HG03175 (cell line): ENCODE data around the gene PAX5.

Experiments
- ATAC-seq: cut with Tn5 transposase; IDR thresholded peaks from one replicate; pipeline ENCODE4 v1.9.1; 2021; ENCODE audit warnings: mild to moderate bottlenecking, moderate library complexity; ENCODE audit not compliant: unreplicated experiment

Gene PAX5

GRCh38 chr9:36988848-36989247 is 45.2 kb downstream of the PAX5 start:
- ATAC-seq, result no peak

DNA sequence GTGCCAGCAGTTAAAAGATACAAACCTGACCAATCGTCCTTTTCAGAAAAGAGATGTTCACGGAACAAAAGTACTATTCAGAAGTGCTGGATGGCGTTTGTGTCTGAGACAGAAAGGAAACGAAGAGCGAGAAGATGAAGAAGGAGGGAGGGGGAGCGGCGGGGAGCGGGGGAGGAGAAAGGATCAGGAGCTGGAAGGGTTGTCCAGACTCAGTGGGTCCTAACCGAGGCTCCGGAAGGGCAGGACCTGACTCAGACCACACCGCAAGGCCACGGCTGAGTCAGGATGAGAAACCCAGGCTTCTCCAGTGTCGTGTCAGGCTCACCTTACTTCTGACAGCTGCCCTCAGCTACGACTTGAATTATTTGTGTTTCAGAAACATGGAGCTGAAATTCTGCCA is 46.2 kb downstream of the PAX5 start:
- no peak for ATAC-seq

DNA sequence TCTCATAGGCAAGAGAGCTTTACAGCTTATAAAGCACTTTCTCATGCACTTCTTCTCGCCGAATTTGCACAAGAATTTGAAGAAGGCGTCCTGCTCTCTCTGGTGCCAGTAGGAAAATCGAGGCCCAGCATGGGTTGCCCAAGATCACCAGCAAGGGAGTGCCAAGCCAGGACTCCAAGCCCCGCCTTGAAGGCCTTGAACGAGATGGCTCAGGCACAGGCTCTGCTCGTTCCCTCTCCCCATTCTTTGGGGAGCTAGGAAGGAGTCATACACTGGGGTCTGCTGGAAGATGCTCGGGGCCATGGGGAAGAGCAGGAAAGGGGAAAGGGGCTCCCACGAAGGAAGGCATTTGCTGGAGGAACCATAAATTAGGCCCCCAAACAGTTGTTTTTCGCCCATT is 46.7 kb downstream of the PAX5 start:
- ATAC-seq, result no peak

DNA sequence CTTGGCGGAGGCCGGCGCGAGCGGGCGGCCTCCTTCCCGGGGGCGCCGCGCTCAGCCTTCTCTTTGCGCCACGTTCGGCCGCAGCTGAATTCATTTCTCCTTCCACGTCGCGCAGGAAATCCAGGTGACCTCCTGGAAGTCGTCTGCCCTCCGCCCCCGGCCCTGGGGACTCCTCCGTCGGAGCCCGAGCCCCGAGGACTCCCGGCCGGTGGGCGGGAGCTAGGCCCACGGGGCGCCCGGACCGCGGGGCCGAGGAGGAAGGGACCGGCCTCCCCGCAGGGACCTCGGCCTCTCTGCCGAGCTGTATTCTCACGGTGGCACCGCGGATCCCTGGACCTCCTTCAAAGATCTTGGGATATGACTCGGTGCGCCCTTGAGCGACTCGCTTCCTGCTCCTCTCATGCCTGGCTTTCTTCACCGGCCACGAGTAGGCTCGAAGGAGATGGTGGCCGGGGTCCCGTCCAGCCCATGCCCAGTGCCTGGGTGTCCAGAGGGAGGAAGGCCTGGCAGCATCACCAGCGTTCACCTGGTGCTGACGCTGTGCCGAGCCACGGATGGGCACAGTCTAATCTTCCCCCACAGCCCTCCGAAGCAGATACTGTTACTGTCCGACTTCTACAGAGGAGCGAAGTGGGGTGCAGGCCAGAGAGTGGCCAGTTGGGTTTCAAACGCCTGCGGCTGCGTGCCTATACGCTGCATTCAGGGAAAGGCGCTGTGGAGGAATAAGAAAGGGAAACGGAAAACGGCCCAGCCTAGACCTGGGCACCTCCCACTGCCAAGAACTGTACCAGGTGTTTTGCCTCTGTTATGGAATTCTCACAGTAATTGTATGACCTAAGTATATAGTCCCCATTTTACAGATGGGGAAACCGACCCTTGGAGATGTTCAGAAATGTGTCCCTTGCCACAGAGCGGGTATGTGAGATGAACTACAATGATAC is 47.3 kb downstream of the PAX5 start:
- no peak for ATAC-seq

GRCh38 chr9:36985769-36986467 is 48.1 kb downstream of the PAX5 start:
- no peak for ATAC-seq

- no peak for ATAC-seq
These were observed 48.9 kb downstream of the PAX5 start for GRCh38 chr9:36985061-36985768.

GRCh38 chr9:36980148-36980974 is 53.7 kb downstream of the PAX5 start:
- ATAC-seq, result no peak

DNA sequence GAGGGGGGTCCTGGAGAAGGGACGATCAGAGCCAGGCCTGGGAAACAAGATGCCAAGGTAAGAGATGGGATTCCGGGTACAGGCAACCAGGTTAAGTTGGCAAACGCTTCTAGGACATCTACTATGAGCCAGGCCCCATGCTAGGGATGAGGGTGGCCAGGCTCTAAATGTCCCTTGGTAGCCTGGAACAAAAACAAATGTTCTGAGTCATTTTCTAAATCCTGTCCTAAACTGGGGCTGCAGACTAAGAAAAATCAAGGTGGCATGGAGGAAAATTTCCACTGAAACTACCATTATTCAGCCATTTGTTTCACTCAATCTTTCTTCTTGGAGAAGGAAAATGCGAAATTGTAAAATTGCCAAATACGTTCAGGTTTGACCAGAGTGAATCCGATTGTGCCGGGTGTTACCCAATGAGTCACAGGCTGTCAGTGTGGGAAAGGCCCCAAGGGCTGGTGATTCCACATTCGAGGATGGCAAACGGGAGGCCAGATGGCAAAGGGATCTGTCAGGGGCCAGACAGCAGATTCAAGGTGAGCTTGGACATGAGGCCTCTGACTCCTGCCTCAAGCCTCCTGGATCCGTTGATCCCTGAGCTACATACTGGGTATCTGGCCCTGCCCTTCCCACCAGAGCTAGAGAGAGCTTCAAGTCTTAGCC is 57.6 kb downstream of the PAX5 start:
- ATAC-seq, result no peak

DNA sequence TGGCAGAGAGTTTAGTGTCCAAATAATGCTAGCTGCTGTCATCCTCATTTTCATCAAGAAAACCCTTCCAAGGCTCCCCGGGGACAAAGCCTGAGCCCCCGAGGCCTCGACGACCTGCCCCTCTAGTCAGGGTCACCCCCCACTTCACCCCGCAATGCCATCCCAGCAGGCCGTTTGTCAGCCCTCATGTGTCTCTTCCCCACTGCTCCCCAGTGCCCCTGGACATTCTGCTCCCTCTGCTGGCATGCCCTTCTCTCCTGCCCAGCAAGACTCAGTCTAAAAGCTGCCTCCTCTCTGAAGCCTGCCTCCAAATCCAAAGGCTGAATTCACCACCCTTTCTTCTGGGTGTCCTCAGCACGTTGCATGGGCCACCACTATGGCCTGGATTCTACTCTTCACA is 59.3 kb downstream of the PAX5 start:
- no peak for ATAC-seq

- ATAC-seq, result no peak
These were observed 62.1 kb downstream of the PAX5 start for GRCh38 chr9:36971935-36972488.

DNA sequence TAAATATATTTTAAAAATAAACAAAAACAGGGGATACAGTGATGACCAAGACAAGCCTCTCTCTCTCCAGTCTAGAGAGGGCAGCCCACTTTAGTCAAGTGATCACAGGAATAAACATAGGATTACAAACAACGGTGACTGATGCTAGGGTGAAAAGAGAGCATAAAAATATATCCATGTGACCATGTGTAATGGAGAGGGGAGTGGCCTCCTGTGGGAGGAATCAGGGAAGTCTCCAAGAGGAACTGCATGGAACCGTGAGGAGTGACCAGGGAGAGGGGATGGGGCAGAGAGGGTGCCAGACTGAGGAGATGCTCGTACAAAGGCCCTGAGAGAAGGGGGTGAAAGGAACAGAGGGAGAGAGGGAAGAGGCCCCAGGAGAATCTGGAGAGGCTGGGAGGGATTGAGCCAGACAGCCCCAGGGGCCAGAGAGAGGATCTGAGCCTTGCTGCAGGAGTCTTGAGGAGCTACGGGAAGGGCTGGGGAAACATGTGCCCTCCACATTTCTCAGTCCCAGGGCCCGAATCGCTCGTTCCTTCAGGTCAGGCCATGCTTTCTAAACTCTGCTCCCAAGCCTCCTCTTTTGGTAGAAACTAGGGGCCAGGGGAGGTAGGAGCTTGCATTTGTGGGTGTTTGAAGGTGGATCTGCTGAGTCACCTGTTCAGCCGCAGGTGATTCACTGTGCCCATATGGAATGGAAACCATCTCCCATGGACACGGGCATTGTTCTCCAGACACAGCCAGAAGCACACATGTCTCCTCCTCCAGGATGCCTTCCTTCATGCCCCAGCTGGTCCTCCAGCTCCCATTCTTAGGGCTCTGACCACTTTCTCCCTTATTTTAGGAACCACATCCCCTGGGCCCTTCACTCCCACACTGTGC is 63.8 kb downstream of the PAX5 start:
- no peak for ATAC-seq

GRCh38 chr9:36969216-36969771 is 64.8 kb downstream of the PAX5 start:
- no peak for ATAC-seq

DNA sequence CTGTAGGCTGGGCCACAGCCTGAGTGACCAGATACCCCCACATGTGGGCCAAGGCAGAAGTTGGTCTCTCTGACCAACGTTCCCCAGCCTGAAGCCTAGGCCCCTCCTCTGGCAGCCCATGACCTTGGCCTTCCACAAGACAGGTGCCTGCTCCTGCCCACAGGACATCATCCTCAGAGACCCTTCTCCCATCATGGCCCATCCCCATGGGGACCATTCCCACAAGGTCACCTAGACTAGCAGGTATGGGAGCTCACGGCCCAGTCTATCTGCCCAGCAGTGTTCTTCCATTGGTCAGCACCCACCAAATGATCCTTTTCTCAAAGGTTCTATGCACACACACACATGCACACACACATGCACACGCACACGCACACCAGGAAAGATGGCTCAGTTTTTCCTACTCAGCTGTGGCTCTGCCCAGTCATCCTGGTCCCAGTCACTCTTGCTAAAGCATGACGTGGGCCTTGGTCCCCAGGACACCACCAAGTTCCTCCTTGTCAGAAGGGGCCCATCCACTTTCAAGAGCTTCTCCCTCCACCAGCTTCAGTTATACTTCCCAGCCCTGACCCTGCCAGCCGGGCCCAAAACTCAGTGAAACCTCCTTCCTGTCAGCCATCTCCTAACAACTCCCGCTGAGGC is 65.4 kb downstream of the PAX5 start:
- ATAC-seq, result no peak

DNA sequence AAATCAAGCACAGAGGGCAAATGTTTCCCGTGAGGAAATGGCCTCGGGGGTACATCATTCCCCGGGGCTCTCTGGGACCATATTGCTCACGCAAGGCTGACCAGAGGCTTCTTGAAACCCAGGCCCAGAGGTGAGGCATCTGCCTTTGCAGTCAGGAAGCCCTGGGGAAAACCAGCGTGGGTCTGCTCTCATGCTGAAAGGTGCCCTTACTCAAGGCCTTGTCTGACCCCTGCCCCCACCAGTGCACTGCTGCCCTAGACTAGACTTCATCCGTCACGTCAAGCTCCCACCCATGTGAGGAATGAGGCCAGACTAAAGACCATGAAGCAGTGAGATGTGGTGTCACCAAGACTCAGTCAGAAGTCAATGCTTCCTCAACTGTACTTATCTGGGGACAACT is 66.1 kb downstream of the PAX5 start:
- ATAC-seq, result no peak

DNA sequence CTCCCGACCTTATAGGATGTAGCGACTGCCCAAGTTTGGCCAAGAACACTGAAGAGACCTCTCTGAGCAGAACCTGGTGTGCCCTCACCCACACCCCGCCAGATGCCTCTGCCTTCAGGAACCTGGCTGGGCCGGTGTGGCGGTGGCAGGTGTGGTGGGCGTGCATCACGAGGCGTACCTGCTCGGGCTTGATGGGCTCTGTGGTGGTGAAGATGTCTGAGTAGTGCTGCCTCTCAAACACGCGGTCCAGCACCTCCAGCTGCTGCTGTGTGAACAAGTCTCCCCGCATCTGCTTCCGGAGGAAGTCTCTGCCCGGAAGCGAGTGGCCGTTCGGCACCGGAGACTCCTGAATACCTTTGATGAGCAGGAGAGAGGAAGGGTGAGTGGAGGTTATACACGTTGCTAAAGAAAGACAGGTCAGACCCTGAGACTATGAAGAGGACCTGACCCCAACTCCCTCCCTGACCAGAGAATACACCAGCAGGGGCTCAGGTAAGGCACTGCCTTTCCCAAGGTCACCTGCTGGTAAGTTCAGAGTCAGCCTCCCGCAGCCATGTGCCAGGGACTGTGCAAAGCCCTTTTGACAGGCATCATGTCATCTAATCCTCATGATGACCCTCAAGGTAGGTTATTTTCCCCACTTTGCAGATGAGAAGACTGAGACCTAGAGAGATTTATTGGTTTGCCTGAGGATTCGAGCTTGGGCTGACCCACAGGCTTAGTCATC is 67.5 kb downstream of the PAX5 start:
- ATAC-seq, result no peak

- ATAC-seq, result no peak
These were observed 69.3 kb downstream of the PAX5 start for GRCh38 chr9:36964791-36965190.

DNA sequence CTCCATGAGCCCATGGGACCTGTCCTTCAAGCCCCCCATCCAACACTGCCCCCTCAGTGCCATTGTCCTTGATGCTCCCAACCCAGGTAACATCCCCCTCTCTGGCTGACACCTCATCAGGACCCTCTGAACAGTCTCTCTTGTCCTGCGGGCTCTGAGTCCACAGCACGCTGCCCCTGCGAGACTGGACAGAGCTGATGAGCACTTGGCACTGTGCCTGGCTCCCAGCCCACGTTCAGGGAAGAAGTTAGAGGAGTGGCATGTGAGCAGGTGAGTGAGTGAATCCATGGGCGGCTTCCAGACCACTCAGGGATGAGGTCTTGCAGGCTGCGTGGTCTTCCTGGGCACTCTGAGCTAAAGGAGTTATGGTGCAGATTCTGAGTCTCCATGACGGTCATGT is 70.7 kb downstream of the PAX5 start:
- no peak for ATAC-seq
